ENCODE data around the gene ITPRIPL1.

- TF ChIP-seq CTCF (IDR thresholded peaks at IDR 0.05) (no peak), EP300 (IDR thresholded peaks at IDR 0.05) (no peak)
Measured at GRCh38 chr2:96323849-96324248, 1.3 kb upstream of the ITPRIPL1 start.

All from ovary (tissue), 3 donors.